A673 (cell line): Measurements from ENCODE around the gene GPR150.

Experiments
- EZH2 ChIP-seq: fragments of 200-600 bp; sonication (generic); IDR thresholded peaks from 2 replicates; pipeline ENCODE4 v1.6.1; 2017; ENCODE audit warnings: borderline replicate concordance, low read depth, mild to moderate bottlenecking, mixed read lengths, antibody characterized with exemption, low read length; ENCODE audit not compliant: poor library complexity, severe bottlenecking
- TF ChIP-seq, protein P1 (sequence below): fragments of 300-800, 200-600 bp; sonication (generic); conservative IDR thresholded peaks from 2 replicates; pipeline ENCODE4 v1.5.1; 2017; ENCODE audit warnings: low read depth, mild to moderate bottlenecking, antibody characterized with exemption, low read length, moderate library complexity, mixed read lengths

DNA sequence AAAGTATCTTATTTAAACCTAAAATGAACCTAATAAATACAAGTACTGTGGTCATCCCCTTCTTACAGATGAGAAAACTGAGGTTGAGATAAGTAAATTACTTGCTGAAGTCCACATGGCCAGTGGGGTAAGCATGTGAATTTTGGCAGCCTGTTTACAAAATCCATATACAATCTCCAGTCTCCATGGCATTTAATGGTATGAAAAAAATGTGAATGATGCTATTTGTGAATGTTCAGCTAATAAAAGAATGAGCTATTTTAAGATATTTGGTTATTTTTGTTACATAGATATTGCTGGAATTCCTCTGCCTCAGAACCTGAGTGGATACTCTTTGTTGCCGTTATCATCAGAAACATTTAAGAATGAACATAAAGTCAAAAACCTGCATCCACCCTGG lies 19.3 kb upstream of the GPR150 start:
- TF ChIP-seq, protein P1, sequence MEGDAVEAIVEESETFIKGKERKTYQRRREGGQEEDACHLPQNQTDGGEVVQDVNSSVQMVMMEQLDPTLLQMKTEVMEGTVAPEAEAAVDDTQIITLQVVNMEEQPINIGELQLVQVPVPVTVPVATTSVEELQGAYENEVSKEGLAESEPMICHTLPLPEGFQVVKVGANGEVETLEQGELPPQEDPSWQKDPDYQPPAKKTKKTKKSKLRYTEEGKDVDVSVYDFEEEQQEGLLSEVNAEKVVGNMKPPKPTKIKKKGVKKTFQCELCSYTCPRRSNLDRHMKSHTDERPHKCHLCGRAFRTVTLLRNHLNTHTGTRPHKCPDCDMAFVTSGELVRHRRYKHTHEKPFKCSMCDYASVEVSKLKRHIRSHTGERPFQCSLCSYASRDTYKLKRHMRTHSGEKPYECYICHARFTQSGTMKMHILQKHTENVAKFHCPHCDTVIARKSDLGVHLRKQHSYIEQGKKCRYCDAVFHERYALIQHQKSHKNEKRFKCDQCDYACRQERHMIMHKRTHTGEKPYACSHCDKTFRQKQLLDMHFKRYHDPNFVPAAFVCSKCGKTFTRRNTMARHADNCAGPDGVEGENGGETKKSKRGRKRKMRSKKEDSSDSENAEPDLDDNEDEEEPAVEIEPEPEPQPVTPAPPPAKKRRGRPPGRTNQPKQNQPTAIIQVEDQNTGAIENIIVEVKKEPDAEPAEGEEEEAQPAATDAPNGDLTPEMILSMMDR, result no peak
- no peak for TF ChIP-seq EZH2
